GM21447 (cell line): ENCODE data around the gene SSH2.
A peak's percentile ranks its signal among the peaks of the same experiment; 100 is the strongest.
"Not testable (repeated sequence)": the region's sequence is repeated elsewhere in the genome, so short reads cannot be mapped to it uniquely, and the experiment has no call there.

Source experiments
- ATAC-seq: cut with Tn5 transposase; IDR thresholded peaks from one replicate; pipeline ENCODE4 v1.9.1; 2021; ENCODE audit not compliant: unreplicated experiment

The SSH2 gene

DNA sequence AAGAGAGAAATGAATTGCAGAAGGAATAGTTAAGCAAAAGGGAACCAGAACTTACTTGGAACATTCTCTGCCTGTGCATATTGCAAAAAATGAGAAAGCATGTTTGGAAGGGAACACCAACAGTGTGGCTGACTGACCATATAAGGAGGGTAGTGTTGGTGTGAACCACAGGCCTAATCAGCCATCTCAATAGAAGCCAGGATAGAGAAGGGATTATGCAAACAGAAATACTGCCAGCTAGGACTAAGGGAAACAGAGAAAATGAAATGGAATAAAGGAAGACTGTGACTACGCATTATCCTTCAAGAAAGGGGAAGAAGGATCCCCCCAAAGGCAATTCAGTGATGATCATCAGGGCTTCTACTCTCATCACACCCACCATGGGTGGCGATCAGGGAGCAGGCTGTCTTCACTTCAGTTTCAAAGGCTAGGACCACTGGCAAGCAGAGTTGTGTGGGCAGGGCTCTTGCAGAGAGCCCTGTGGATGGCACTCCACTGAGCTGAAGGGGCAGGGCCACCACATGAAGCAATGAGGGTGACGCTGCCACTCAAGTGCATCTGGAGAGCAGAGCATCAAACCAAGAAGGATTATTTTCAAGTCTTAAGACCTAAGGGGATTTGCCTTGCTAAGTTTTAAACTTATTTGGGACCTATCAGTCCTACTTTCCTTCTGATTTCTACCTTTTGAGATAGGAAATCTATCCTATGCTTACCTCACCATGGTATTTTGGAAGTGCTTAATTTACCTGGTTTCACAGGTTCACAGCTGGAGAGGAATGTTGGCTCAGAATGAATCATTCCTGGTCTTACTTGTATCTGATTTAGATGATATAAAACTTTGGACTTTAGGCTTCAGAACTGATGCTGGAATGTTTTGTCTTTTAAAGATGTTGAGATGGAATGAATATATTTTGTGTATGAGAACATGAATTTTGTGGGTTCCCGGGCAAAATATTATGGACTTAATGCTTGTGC, 140.5 kb downstream of the SSH2 start:
- no peak for ATAC-seq

DNA sequence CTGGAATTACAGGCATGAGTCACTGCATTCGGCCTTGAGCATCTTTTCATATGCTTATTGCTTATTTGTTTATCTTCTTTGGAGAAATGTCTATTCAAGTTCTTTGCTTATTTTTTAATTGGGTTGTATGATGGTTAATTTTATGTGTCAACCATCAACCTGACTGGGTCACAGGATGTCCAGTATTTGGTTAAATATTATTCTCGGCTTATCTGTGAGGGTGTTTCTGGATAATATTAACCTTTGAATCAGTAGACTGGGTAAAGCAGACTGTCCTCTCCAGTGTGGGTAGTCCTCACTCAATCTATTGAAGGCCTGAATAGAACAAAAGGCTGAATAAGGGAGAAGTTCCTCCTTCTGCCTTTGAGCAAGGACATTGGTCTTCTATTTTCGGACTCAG, 142.0 kb downstream of the SSH2 start:
- no peak for ATAC-seq

DNA sequence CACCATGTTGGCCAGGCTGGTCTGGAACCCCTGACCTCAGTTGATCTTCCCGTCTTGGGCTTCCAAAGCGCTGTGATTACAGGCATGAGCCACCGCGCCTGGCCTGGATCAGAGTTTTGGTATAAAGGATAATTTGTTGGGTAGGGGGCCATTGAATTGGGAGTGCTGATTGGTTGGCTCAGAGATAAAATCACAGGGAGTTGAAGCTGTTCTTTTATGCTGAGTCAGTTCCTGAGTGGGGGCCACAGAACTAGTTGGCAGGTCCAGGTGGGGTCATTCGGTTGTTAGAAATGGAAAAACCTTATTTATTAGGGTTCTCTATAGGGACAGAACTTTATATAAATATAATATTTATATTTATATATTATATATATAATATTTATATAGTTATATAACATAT, 147.1 kb downstream of the SSH2 start:
- no peak for ATAC-seq

DNA sequence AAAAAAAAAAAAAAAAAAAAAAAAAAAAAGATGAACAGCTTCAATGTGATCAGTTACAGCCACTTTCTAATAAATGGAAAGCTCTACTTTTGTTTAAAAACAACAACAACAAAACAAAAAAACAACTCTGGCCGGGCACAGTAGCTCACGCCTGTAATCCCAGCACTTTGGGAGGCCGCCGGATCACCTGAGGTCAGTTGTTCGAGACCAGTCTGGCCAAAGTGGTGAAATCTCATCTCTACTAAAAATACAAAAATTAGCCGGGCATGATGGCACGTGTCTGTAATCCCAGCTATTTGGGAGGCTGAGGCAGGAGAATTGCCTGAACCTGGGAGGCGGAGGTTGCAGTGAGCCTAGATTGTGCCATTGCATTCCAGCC, 150.2 kb downstream of the SSH2 start:
- not testable (repeated sequence) for ATAC-seq

DNA sequence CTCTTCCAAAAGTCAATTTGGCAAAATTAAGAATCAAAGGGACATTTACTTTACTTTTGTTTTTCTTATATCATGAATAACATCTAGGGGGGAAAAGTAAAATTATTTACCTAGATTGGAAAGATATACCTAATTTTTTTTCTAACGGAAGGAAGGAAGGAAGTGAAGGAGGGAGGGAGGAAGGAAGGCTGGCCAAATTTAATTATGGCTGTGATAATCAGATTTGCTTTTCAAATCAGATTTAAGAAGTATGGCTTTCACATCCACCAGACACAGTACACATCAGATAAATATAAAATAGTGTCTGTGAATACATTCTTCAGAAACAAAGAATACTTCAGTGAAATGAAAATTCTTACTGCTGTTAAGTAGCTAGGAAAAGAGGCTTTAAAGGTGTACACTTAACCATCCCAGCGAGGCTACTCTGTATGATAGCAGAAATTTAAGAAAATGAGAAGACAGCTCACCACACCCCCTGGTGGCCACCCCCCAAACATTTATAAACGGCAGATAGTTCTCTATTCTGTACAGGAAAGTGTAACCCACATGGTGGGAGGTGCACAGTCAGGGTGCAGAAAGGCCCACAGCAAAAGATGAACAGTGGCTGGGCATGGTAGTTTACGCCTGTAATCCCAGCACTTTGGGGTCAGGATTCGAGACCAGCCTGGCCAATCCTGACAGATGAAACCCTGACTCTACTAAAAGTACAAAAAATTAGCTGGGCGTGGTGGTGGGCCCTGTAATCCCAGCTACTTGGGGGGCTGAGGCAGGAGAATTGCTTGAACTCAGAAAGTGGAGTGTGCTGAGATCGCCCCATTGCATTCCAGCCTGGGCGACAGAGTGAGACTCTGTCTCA, 150.8 kb downstream of the SSH2 start:
- ATAC-seq: peak; percentile 65

DNA sequence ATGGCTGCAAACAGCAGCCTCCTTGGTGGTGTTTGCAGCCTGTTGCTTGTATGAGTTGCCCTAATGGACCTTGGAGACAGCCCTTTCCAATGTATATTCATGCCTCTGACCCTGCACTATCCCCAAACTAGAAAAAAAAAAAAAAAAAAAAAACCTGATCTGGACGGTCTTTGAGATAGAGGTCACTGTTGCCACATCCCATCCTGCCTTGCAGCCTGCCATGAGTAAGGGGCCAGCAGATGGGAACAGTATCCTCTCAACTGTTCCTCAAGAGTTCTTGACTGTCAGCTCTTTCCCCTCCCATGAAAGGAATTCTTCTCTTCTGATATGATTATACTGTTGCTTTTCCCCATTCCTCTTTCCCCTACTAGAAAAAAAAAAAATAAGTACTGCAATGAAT, 152.4 kb downstream of the SSH2 start:
- ATAC-seq: no peak

DNA sequence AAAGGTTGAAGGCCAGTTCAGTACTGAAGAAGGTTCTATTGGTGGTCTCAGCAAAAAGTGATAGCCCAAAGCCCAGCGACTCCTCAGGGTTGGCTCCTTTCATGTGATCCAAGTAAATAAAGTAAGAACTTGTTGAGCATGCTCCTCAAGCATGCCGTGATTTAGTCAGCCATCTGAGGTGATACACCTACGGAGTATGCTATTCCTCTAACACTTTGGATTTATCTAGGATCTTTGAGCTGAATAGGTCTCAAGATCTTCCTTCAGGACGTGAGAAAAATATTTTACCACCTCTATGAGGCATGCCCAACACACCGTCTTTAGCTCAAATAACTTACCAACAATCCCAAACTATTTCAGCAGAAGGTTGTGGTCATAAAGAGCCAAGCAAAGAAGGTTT, 154.0 kb downstream of the SSH2 start:
- ATAC-seq: no peak

DNA sequence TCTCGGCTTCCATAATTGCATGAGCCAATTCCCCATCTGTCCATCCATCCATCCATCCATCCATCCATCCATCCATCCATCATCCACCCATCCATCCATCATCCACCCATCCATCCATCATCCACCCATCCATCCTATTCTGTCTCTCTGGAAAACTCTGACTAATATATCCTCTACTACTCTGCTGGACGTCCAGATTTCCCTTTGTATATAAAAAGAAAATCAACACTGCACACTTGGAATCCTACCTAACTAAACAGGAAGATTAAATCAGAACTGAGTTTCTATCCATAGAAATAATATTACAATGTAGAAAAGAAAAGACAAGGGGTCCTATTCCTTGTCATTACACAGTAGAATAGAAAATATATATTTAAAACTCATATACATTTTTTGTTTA, 157.0 kb downstream of the SSH2 start:
- ATAC-seq: no peak

DNA sequence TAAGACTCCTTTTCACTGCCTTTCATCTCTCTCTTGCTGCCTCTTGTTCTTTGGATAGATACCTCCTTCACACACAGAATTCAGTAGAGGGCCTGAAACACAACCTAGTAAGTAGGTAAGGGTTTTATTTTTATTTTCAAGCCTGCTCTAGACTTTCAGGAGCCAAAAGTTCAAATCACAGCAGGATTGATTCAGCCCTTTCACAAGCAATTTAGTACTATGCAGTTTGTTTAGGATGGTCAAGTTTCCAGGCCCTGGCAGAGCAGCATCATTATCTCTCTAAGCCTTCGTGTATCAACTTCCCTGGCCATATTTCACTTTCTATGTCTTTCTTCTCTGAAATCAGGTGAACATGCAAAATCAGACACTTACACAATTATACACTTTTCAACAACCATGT, 158.5 kb downstream of the SSH2 start:
- ATAC-seq: no peak

DNA sequence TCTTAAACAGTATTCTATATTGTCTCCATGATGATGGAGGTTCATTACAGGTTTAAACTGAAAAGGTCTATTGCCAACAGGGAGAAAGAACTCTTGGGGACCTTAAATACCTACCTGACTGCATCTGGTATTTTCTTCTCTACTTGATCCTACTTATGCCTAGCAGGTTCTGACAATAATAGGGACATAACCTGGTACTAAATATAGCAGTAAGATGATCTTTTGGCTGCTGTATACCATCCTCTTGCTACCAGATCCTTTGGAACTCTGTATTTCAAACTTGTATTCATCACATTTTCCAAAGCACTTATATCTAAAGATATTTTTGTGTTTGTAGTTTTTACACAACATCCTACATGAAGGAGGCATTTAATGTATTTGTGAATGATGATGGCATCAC, 160.8 kb downstream of the SSH2 start:
- ATAC-seq: no peak

DNA sequence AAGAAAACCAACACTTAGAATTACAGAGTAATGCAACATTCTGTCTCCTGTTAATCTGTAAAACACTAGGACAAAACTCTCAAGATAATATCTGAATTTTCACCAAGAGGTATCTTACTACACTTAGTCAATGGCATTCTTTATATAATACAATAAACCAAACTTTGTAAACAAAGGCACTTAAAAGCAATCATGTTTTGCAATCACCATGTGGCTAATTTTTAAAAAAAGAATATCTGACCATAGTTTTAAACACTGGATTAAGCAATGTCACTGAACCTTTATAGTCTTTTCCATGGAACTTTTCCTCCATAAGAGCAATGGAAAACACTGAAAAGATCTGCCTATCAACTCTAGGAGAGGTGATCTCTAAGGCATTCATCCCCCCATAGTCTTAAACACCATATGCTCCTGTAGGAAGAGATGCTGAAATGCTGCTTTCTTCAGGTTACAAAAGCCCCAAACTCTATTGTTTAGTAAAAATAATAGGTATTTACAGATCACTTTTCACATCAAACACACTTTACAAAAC, 163.2 kb downstream of the SSH2 start:
- no peak for ATAC-seq

DNA sequence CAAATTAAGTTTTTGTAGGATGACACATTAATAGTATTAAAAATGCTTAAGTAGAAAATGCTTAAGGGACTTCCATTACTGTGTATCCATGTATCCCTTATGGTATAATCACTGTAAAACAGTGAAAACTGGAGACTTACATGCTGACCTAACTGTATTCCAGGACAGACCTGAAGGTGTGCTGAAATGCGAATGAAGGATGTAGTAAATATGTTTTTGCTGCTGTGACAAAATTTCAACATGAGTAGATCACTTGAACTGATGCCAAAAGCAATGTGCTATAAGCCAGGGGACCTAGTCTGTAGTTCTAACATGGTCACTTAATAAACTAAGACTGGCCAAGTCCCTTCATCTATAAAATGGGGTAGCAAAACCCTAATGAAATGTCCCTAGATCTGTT, 165.3 kb downstream of the SSH2 start:
- no peak for ATAC-seq

DNA sequence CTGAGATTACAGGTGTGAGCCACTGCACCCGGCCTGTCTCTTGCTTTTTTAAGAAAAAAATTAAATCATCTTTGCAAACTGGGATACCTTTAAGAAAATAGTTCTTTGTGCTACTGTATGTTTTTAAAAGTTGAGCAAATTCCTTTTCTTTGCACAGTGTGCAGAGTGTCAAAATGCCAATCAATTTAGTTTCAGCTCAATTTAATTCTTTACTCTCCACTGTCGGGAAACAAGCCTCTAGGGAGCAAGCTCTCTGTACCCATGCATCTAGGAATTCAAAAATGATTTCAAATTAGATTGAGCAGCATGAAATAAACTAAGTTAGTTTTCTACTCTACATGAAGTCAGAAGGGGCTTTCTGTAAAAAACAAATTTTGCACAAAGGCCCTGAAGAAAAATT, 165.8 kb downstream of the SSH2 start:
- ATAC-seq: no peak

DNA sequence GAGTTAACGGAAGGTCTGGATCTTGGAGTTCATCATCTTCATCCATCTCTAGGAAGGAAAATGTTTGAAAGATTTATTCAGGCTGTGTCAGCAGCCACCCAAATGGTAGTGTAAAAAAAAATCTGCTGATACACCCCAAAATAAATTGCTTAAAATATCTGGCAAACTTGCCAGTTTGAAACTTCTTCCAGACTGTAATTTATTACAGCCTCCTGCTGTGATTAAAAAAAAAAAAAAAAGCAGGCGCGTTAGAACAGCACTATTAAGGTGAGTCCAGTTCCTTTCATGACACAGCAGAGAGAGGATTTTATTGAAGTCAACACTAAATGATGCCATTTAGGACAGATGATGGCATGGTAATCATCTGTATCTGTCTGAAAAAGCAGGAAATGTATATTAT, 166.8 kb downstream of the SSH2 start:
- no peak for ATAC-seq

DNA sequence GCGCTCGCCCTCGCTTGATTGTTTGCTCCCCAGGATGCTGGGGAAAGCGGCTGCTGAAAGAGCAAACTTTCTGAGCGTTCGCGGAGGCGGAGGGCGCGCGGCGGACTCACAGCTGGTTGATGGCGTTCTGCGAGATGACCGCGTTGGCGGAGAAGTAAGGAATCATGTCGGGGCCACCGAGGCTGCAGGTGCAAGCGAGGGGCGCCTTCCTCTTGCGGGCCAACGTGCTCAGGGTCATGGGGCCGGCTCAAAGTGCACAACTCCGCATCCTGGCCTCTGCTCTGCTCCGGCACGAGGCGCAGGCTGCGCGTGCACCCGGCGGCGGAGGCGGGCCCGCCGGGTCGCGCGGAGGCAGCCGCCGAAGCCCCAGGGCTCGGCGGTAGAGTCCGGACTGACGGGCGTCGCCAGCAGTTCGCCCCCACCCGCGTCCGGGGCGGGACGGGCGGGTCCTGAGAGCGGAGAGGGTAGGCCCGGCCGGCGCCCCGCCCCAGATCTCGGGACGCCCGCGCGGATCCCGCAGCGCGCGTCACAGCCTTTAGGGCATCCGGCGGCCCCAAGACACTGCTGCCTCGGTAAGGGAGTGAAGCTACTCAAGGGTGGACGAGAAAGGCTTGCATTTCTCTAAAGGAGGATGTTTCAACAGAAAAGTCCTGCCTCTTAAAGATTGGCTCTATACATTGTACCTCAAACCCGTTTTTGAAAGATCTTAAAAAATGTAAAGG, 168.8 kb downstream of the SSH2 start:
- ATAC-seq: peak; percentile 60

DNA sequence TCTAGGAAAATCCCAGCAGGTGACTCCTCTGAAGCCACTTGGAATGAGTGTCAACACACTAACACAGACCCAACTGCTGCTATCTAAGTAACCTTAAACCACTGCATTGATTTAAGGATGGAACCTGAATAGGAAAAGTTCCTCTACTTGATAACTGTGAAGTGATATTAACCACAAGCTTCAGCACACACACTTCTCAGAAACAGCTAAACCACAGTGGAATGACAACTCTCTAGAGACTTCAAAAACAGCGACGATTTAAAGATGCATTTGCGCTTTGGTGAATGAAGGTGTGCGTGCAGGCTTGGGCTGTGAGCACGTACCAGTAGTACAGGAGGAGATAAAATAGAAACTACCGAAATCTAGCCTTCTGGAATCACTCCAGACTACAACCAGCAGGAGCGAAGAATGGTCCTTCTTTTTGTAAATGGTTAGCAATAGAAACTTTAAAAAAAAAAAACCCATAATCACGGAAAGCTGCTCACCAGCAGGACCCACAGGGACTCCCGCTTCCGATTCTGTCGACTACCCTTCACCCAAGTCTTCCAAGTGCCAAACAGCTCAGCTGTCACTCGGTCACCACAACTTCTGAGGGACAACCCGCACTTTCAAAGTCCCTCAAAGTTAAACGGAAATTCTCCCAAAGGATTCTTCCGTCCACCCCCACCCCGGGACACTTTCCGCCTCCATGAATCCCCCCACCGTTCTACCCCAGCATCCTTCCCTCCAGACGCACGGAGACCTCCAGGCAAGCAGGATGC, 169.6 kb downstream of the SSH2 start:
- peak; percentile 57 for ATAC-seq

DNA sequence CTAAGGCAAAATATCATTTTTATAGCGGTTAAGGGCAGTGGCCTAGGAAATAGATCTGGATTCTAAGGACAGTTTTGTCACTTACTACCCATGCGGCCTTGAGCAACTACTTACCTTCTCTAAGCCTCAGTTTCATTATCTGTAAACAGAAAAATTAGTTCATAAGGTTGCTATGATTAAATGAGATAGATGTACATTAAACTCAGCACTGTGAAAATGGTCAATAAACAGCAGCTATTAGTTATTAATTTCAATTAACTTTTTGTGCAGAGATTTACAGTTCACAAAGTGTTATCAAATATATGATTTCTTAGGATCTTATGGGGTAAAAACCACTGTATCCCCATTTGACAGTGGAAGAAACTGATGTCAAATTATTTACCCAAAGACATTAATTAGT, 171.8 kb downstream of the SSH2 start:
- no peak for ATAC-seq

DNA sequence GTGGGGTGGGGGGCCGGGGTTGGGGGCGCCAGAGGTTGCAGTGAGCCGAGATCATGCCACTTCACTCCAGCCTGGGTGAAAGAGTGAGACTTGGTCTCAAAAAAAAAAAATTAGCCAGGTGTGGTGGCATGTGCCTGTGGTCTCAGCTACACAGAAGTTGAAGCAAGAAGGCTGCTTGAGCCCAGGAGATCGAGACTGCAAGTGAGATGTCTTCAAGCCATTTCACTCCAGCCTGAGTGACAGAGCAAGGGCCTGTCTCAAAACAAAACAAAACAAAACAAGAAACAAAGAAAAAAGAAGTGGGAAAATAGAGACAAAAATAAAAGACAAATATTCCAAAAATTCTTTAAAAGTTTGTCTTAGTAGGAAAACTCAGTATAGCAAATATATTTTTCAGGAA, 172.2 kb downstream of the SSH2 start:
- no peak for ATAC-seq

DNA sequence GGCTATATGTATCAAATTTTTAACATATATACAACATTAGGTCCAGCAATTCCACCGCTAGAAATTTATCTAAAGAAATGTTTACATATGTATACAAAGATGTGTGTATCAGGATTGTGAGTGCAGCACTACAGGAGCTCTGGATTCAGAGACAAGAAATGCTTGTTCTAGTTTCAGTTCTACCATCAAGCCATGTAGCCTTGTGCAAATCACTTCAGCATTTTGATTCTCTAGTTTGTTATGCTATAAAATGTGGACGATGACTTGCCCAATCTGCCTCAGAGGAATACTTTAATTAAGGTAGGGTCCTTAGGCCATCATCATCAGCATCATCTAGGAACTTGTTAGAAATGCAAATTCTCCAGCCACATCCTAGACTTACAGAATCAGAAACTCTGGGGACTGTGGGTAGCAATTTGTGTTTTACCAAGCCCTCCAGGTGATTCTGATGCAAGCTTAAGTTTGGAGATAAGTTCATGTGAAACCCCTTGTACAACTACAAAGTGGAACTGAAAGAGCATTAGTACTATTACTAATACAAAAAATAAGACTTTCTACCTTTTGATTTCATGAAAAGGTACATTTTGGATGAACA, 176.1 kb downstream of the SSH2 start:
- ATAC-seq: peak; percentile 63
